SK-N-SH (cell line): ENCODE data around the gene CACFD1. TPM values are rescaled to one million over a fixed set of nuclear protein-coding genes. Genes with fewer than 3 reads are reported as not detected.
A peak's percentile ranks its signal among the peaks of the same experiment; 100 is the strongest.

Source experiments
- CTCF ChIA-PET: fragments of 300-600, 350-600 bp; formaldehyde crosslinking; extraction: SDS; loops from one replicate; lab custom pipeline; 2021; lab: Yijun Ruan, JAX
- POLR2A ChIA-PET: fragments of 350-600 bp; sonication (Branson Sonifier 250); formaldehyde crosslinking; extraction: SDS; loops from one replicate; lab custom pipeline; 2020; ENCODE audit warnings: antibody characterized with exemption, inconsistent platforms; lab: Yijun Ruan, JAX
- DNase-seq: peaks from one replicate; pipeline ENCODE4 v3.0.0; 2012
- H2AFZ ChIP-seq: fragments of 200-600 bp; sonication (generic); 2 replicates; pipeline ENCODE4 v1.8.1; 2016; ENCODE audit warnings: antibody characterized with exemption, mild to moderate bottlenecking, low read depth
- H3F3A ChIP-seq: fragments of 200-600 bp; sonication (generic); replicated peaks from 2 replicates; pipeline ENCODE3; 2016; ENCODE audit warnings: antibody characterized with exemption, mild to moderate bottlenecking; ENCODE audit not compliant: insufficient read depth
- H3K27ac ChIP-seq, 2 experiments: fragments of 200-500 bp in 1 of 2; fragments of 200-600 bp in 1 of 2; sonication (Bioruptor generic) in 1 of 2; sonication (generic), shearing (Covaris generic) in 1 of 2; 2 replicates each; pipeline versions ENCODE4 v1.5.1 to v1.6.1; 2014 to 2016; ENCODE audit warnings: low read depth in 2 of 2, inconsistent platforms in 1 of 2, low read length in 1 of 2, mild to moderate bottlenecking in 1 of 2, mixed read lengths in 1 of 2
- H3K27me3 ChIP-seq: fragments of 200-600 bp; sonication (generic), shearing (Covaris generic); 2 replicates; pipeline ENCODE4 v1.6.1; 2016; ENCODE audit warnings: mixed run types; ENCODE audit not compliant: insufficient read depth
- H3K36me3 ChIP-seq, 2 experiments: fragments of 200-500 bp in 1 of 2; fragments of 200-600 bp in 1 of 2; sonication (Bioruptor generic) in 1 of 2; sonication (generic) in 1 of 2; replicated peaks in 1 of 2; 2 replicates each; pipeline versions ENCODE3 to v1.5.1; 2014 to 2016; ENCODE audit warnings: low read length in 1 of 2, mild to moderate bottlenecking in 1 of 2; ENCODE audit not compliant: insufficient read depth in 2 of 2, control insufficient read depth in 1 of 2
- H3K4me1 ChIP-seq, 2 experiments: fragments of 200-500 bp in 1 of 2; fragments of 200-600 bp in 1 of 2; sonication (Bioruptor generic) in 1 of 2; sonication (generic), shearing (Covaris generic) in 1 of 2; 2 replicates each; pipeline versions ENCODE4 v1.5.1 to v1.6.1; 2014 to 2016; ENCODE audit warnings: low read depth in 1 of 2, low read length in 1 of 2, mixed run types in 1 of 2; ENCODE audit not compliant: insufficient read depth in 2 of 2, control insufficient read depth in 1 of 2
- H3K4me2 ChIP-seq: fragments of 200-600 bp; sonication (generic), shearing (Covaris generic); 2 replicates; pipeline ENCODE4 v1.6.1; 2017; ENCODE audit warnings: mixed run types
- H3K4me3 ChIP-seq, 2 experiments: fragments of 200-500 bp in 1 of 2; fragments of 200-600 bp in 1 of 2; sonication (Bioruptor generic) in 1 of 2; sonication (generic), shearing (Covaris generic) in 1 of 2; 2 replicates each; pipeline versions ENCODE4 v1.5.1 to v1.8.1; 2014 to 2016; ENCODE audit warnings: low read depth in 2 of 2, inconsistent platforms in 1 of 2, low read length in 1 of 2, mild to moderate bottlenecking in 1 of 2, mixed read lengths in 1 of 2, moderate library complexity in 1 of 2
- H3K79me2 ChIP-seq: fragments of 200-600 bp; sonication (generic); 2 replicates; pipeline ENCODE4 v1.8.1; 2017; ENCODE audit warnings: mild to moderate bottlenecking; ENCODE audit not compliant: insufficient read depth
- H3K9ac ChIP-seq: fragments of 200-600 bp; sonication (generic); 2 replicates; pipeline ENCODE4 v1.6.1; 2017; ENCODE audit warnings: mixed run types
- H3K9me2 ChIP-seq: fragments of 200-600 bp; sonication (generic); 2 replicates; pipeline ENCODE4 v1.6.1; 2017; ENCODE audit warnings: mixed run types
- H3K9me3 ChIP-seq: fragments of 200-600 bp; sonication (generic); 2 replicates; pipeline ENCODE4 v1.6.1; 2017; ENCODE audit warnings: mixed run types, mild to moderate bottlenecking, moderate library complexity
- H4K20me1 ChIP-seq: fragments of 200-600 bp; sonication (generic); 2 replicates; pipeline ENCODE4 v1.6.1; 2017; ENCODE audit warnings: mild to moderate bottlenecking, mixed run types; ENCODE audit not compliant: insufficient read depth
- EP300 ChIP-seq, 2 experiments: IDR thresholded peaks; 2 replicates each; pipeline versions ENCODE4 v1.4.0 to v1.6.1; 2012; ENCODE audit warnings: borderline replicate concordance in 1 of 2, low read depth in 1 of 2, low read length in 1 of 2
- GABPA ChIP-seq: IDR thresholded peaks from 2 replicates; pipeline ENCODE4 v1.4.0; 2012; ENCODE audit warnings: low read depth, mild to moderate bottlenecking
- GATA2 ChIP-seq: sonication (generic); formaldehyde crosslinking; IDR thresholded peaks from 2 replicates; pipeline ENCODE4 v1.5.0; 2020; ENCODE audit warnings: mild to moderate bottlenecking, missing genetic modification reagents
- JUND ChIP-seq: IDR thresholded peaks from 2 replicates; pipeline ENCODE4 v1.4.0; 2012
- MEF2A ChIP-seq: IDR thresholded peaks from 2 replicates; pipeline ENCODE4 v1.4.0; 2012; ENCODE audit warnings: low read depth, borderline replicate concordance
- MXI1 ChIP-seq: IDR thresholded peaks from 2 replicates; pipeline ENCODE4 v1.6.1; 2012; ENCODE audit warnings: mild to moderate bottlenecking, low read depth, low read length, improper control_type of control experiment
- NFIC ChIP-seq: IDR thresholded peaks from 2 replicates; pipeline ENCODE4 v1.4.0; 2012; ENCODE audit warnings: borderline replicate concordance
- NRF1 ChIP-seq: IDR thresholded peaks from 2 replicates; pipeline ENCODE4 v1.6.1; 2012; ENCODE audit warnings: low read depth, mild to moderate bottlenecking, low read length
- RCOR1 ChIP-seq: fragments of 150-350 bp; IDR thresholded peaks from 2 replicates; pipeline ENCODE4 v1.6.1; 2017; ENCODE audit warnings: antibody characterized with exemption, low read length
- SIN3A ChIP-seq: IDR thresholded peaks from 2 replicates; pipeline ENCODE4 v1.6.1; 2012; ENCODE audit warnings: low read depth, mild to moderate bottlenecking, low read length, moderate library complexity, borderline replicate concordance
- TCF12 ChIP-seq: IDR thresholded peaks from 2 replicates; pipeline ENCODE4 v1.4.0; 2012
- TEAD4 ChIP-seq: IDR thresholded peaks from 2 replicates; pipeline ENCODE4 v1.4.0; 2012; ENCODE audit warnings: mild to moderate bottlenecking, borderline replicate concordance; ENCODE audit not compliant: insufficient read depth
- YY1 ChIP-seq: IDR thresholded peaks from 2 replicates; pipeline ENCODE4 v1.4.0; 2012; ENCODE audit warnings: low read depth, mild to moderate bottlenecking
- WGBS: methylation state at CpG from one replicate; pipeline ENCODE4 v1.1.6; 2017; ENCODE audit warnings: low lambda C conversion rate; 5-methylcytosine and 5-hydroxymethylcytosine counted together
- polyA plus RNA-seq, 3 experiments: library from polyadenylated mRNA; depleted of rRNA; stranded (reverse); fragments of >200 nt; gene quantifications; 2 replicates each; pipeline ENCODE4 v1.2.3, GENCODE V29; 2012
- TF ChIP-seq, protein P1 (sequence below): fragments of 150-350 bp; IDR thresholded peaks from 2 replicates; pipeline ENCODE4 v1.6.1; 2016; ENCODE audit warnings: mild to moderate bottlenecking, low read depth, low read length
- TF ChIP-seq, protein P2 (sequence below): IDR thresholded peaks from 2 replicates; pipeline ENCODE4 v1.4.0; 2012; ENCODE audit warnings: low read depth
- TF ChIP-seq, protein P3 (sequence below): IDR thresholded peaks from 2 replicates; pipeline ENCODE4 v1.6.1; 2012; ENCODE audit warnings: mild to moderate bottlenecking, low read depth, low read length, moderate library complexity
- TF ChIP-seq, protein P4 (sequence below): fragments of 200-600 bp; sonication (generic); IDR thresholded peaks from 2 replicates; pipeline ENCODE4 v1.6.1; 2017; ENCODE audit warnings: antibody characterized with exemption, mild to moderate bottlenecking, moderate library complexity
- TF ChIP-seq, protein P5 (sequence below): IDR thresholded peaks from 2 replicates; pipeline ENCODE4 v1.4.0; 2012; ENCODE audit warnings: low read depth, borderline replicate concordance
- TF ChIP-seq, protein P6 (sequence below): IDR thresholded peaks from 2 replicates; pipeline ENCODE4 v1.4.0; 2012; ENCODE audit warnings: low read depth, borderline replicate concordance

CACFD1 gene
- polyA plus RNA-seq, 1 of the 3 experiments (the other 2 are of a cell fraction) = 16.8 TPM

DNA sequence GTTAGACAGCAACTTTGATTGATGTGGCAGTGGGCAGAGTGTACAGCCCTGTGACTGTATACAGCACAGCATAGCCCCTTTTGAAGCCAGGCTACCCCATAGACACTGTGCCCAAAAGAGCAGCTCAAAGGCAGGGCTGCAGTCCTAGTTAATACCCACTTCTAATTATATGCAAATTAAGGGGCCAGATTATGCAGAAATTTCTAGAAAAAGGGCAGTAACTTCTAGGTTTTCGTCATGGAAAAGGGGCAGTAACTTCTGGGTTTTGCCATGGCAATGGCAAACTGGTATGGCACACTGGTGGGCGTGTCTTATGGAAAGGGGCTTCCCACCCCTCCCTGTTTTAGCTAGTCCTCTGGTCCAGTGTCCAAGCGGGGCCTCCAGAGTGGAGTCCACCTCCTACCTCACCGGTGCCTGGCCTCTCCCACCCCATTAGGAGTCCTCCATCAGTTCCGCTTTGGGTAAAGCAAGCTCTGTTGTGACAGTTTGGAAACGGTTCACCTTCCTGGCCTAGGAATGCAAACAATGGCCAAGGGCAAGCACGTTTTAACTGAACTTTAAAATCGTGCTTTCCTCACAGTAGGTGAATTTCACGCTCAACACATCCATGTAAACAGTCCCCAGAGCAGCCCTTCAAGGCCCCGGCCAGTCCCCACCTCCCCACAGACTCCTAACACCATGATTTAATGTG lies 32.0 kb upstream of the CACFD1 start:
- H3K9me3 ChIP-seq = no peaks in the 10 kb centered on the region
- no peaks in the 10 kb centered on the region for H3K36me3 ChIP-seq
- H3K4me2 ChIP-seq = no peak overlapping the region
- no peaks in the 10 kb centered on the region for H3K27me3 ChIP-seq
- H3K4me1 ChIP-seq = no peaks in the 10 kb centered on the region; a peak in 1 of 4 replicates
- H3K9ac ChIP-seq = no peak overlapping the region
- H3K4me3 ChIP-seq = no peak overlapping the region
- POLR2A ChIA-PET = no interaction called here
- 78% methylated on average over 10 of the region's 10 CpGs for WGBS
- CTCF ChIA-PET = interaction anchor here (1.0 to 1.3 kb wide), 2 partner anchors 10 to 19 kb away, joined by 3 to 4 read pairs; no protein-coding TSS in a partner anchor
- no peaks in the 10 kb centered on the region for H3K79me2 ChIP-seq
- H3K27ac ChIP-seq = no peak overlapping the region
- peak; percentile 26 for DNase-seq
- TF ChIP-seq, protein P1, sequence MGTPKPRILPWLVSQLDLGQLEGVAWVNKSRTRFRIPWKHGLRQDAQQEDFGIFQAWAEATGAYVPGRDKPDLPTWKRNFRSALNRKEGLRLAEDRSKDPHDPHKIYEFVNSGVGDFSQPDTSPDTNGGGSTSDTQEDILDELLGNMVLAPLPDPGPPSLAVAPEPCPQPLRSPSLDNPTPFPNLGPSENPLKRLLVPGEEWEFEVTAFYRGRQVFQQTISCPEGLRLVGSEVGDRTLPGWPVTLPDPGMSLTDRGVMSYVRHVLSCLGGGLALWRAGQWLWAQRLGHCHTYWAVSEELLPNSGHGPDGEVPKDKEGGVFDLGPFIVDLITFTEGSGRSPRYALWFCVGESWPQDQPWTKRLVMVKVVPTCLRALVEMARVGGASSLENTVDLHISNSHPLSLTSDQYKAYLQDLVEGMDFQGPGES = no peak
- no peak for TF ChIP-seq YY1
- TF ChIP-seq GATA2 = no peak
- no peak for TF ChIP-seq EP300 (IDR thresholded peaks at IDR 0.05; ENCODE audit: borderline replicate concordance in 1 of 2, low read depth in 1 of 2, low read length in 1 of 2)
- TF ChIP-seq MXI1 = no peak
- TF ChIP-seq NFIC = no peak
- no peak for TF ChIP-seq TCF12
- TF ChIP-seq, protein P2, sequence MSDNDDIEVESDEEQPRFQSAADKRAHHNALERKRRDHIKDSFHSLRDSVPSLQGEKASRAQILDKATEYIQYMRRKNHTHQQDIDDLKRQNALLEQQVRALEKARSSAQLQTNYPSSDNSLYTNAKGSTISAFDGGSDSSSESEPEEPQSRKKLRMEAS = no peak
- TF ChIP-seq, protein P3, sequence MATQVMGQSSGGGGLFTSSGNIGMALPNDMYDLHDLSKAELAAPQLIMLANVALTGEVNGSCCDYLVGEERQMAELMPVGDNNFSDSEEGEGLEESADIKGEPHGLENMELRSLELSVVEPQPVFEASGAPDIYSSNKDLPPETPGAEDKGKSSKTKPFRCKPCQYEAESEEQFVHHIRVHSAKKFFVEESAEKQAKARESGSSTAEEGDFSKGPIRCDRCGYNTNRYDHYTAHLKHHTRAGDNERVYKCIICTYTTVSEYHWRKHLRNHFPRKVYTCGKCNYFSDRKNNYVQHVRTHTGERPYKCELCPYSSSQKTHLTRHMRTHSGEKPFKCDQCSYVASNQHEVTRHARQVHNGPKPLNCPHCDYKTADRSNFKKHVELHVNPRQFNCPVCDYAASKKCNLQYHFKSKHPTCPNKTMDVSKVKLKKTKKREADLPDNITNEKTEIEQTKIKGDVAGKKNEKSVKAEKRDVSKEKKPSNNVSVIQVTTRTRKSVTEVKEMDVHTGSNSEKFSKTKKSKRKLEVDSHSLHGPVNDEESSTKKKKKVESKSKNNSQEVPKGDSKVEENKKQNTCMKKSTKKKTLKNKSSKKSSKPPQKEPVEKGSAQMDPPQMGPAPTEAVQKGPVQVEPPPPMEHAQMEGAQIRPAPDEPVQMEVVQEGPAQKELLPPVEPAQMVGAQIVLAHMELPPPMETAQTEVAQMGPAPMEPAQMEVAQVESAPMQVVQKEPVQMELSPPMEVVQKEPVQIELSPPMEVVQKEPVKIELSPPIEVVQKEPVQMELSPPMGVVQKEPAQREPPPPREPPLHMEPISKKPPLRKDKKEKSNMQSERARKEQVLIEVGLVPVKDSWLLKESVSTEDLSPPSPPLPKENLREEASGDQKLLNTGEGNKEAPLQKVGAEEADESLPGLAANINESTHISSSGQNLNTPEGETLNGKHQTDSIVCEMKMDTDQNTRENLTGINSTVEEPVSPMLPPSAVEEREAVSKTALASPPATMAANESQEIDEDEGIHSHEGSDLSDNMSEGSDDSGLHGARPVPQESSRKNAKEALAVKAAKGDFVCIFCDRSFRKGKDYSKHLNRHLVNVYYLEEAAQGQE = no peak
- TF ChIP-seq, protein P4, sequence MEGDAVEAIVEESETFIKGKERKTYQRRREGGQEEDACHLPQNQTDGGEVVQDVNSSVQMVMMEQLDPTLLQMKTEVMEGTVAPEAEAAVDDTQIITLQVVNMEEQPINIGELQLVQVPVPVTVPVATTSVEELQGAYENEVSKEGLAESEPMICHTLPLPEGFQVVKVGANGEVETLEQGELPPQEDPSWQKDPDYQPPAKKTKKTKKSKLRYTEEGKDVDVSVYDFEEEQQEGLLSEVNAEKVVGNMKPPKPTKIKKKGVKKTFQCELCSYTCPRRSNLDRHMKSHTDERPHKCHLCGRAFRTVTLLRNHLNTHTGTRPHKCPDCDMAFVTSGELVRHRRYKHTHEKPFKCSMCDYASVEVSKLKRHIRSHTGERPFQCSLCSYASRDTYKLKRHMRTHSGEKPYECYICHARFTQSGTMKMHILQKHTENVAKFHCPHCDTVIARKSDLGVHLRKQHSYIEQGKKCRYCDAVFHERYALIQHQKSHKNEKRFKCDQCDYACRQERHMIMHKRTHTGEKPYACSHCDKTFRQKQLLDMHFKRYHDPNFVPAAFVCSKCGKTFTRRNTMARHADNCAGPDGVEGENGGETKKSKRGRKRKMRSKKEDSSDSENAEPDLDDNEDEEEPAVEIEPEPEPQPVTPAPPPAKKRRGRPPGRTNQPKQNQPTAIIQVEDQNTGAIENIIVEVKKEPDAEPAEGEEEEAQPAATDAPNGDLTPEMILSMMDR = no peak
- no peak for TF ChIP-seq SIN3A
- TF ChIP-seq RCOR1 = no peak
- no peak for TF ChIP-seq JUND
- TF ChIP-seq NRF1 = no peak
- TF ChIP-seq MEF2A = no peak
- no peak for TF ChIP-seq TEAD4
- TF ChIP-seq GABPA = no peak
- TF ChIP-seq, protein P5, sequence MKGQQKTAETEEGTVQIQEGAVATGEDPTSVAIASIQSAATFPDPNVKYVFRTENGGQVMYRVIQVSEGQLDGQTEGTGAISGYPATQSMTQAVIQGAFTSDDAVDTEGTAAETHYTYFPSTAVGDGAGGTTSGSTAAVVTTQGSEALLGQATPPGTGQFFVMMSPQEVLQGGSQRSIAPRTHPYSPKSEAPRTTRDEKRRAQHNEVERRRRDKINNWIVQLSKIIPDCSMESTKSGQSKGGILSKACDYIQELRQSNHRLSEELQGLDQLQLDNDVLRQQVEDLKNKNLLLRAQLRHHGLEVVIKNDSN = no peak
- TF ChIP-seq, protein P6, sequence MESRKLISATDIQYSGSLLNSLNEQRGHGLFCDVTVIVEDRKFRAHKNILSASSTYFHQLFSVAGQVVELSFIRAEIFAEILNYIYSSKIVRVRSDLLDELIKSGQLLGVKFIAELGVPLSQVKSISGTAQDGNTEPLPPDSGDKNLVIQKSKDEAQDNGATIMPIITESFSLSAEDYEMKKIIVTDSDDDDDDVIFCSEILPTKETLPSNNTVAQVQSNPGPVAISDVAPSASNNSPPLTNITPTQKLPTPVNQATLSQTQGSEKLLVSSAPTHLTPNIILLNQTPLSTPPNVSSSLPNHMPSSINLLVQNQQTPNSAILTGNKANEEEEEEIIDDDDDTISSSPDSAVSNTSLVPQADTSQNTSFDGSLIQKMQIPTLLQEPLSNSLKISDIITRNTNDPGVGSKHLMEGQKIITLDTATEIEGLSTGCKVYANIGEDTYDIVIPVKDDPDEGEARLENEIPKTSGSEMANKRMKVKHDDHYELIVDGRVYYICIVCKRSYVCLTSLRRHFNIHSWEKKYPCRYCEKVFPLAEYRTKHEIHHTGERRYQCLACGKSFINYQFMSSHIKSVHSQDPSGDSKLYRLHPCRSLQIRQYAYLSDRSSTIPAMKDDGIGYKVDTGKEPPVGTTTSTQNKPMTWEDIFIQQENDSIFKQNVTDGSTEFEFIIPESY = no peak
- H2AFZ ChIP-seq = no peak overlapping the region
- H4K20me1 ChIP-seq = no peaks in the 10 kb centered on the region
- H3F3A ChIP-seq = no peaks in the 10 kb centered on the region
- no peaks in the 10 kb centered on the region for H3K9me2 ChIP-seq
